HL-60 (cell line): ENCODE measurements around the gene KLHL28.

Experiments used
- GABPA ChIP-seq: IDR thresholded peaks from 2 replicates; pipeline ENCODE4 v1.6.1; 2012; ENCODE audit warnings: low read depth
- POLR2AphosphoS5 ChIP-seq: IDR thresholded peaks from 2 replicates; pipeline ENCODE4 v1.6.1; 2012; ENCODE audit warnings: low read depth
- TF ChIP-seq, protein P1 (sequence below): IDR thresholded peaks from one replicate; pipeline ENCODE4 v1.5.1; 2011; ENCODE audit warnings: low read length, control low read depth, inconsistent platforms; ENCODE audit not compliant: insufficient read depth

DNA sequence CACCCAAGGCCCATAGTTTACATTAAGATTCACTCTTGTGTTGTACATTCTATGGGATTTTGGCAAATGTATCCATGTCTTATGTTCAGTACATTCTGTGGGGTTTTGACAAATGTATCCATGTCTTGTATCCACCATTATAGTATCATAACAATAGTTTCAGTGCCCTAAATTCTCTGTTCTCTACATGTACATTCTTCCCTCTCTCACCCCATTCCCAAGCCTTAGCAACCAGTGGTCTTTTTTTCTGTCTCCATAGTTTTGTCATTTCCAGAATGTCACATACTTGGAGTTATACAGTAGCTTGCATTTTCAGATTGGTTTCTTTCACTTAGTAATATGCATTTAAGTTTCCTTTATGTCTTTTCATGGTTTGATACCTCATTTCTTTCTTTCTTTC is 7.0 kb upstream of the KLHL28 start:
- TF ChIP-seq, protein P1, sequence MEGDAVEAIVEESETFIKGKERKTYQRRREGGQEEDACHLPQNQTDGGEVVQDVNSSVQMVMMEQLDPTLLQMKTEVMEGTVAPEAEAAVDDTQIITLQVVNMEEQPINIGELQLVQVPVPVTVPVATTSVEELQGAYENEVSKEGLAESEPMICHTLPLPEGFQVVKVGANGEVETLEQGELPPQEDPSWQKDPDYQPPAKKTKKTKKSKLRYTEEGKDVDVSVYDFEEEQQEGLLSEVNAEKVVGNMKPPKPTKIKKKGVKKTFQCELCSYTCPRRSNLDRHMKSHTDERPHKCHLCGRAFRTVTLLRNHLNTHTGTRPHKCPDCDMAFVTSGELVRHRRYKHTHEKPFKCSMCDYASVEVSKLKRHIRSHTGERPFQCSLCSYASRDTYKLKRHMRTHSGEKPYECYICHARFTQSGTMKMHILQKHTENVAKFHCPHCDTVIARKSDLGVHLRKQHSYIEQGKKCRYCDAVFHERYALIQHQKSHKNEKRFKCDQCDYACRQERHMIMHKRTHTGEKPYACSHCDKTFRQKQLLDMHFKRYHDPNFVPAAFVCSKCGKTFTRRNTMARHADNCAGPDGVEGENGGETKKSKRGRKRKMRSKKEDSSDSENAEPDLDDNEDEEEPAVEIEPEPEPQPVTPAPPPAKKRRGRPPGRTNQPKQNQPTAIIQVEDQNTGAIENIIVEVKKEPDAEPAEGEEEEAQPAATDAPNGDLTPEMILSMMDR = no peak
- TF ChIP-seq GABPA (no peak), POLR2AphosphoS5 (no peak)
